Activated naive CD8-positive, alpha-beta T cell treated with anti-CD3 and anti-CD28 coated beads, Interleukin-2, amount 50 U/mL, for 24 hours (primary cell): ENCODE results near the gene CMSS1.

Experiments used
- ATAC-seq: fragments of 150-1000 bp; cut with Tn5 transposase; one replicate; pipeline ENCODE4 v1.10.0; 2021
- DNase-seq: peaks from one replicate; pipeline ENCODE4 v3.0.0; 2021
- H3K27ac Mint-ChIP-seq: one replicate; pipeline ENCODE4 v1.8.0; 2021; ENCODE audit warnings: mild to moderate bottlenecking, mixed read lengths
- H3K27me3 Mint-ChIP-seq: one replicate; pipeline ENCODE4 v1.8.0; 2021; ENCODE audit warnings: mixed read lengths
- H3K36me3 Mint-ChIP-seq: one replicate; pipeline ENCODE4 v1.8.0; 2021; ENCODE audit warnings: low read depth, mixed read lengths
- H3K4me1 Mint-ChIP-seq: one replicate; pipeline ENCODE4 v1.8.0; 2021; ENCODE audit warnings: mixed read lengths
- H3K4me3 Mint-ChIP-seq: one replicate; pipeline ENCODE4 v1.8.0; 2021; ENCODE audit warnings: mild to moderate bottlenecking, moderate library complexity, mixed read lengths
- H3K9me3 Mint-ChIP-seq: one replicate; pipeline ENCODE4 v1.8.0; 2021; ENCODE audit warnings: mixed read lengths

Gene CMSS1

GRCh38 chr3:99817437-99818240 is at the start of gene CMSS1:
TSS of gene CMSS1 (plus strand) at chr3:99817862.
- DNase-seq (peak; percentile 98), ATAC-seq (peak; percentile 96)
- Mint-ChIP-seq H3K9me3 (no peaks in the 10 kb centered on the region), H3K36me3 (peaks cover 16% of the 10 kb centered on the region), H3K4me3 (peak within 1 kb of the TSS; percentile 97), H3K27me3 (no peaks in the 10 kb centered on the region), H3K27ac (peak within 1 kb of the TSS; percentile 99), H3K4me1 (peaks cover 47% of the 10 kb centered on the region)

- DNase-seq (no peak), ATAC-seq (no peak)
- Mint-ChIP-seq H3K36me3 (no peaks in the 10 kb centered on the region), H3K9me3 (no peaks in the 10 kb centered on the region), H3K27me3 (peaks cover 5% of the 10 kb centered on the region), H3K4me3 (no peak overlapping the region), H3K4me1 (no peaks in the 10 kb centered on the region), H3K27ac (no peak overlapping the region)
These were observed 49.5 kb upstream of the CMSS1 start for GRCh38 chr3:99768126-99768525.

- H3K36me3 Mint-ChIP-seq: no peaks in the 10 kb centered on the region
- no peaks in the 10 kb centered on the region for H3K9me3 Mint-ChIP-seq
- no peak overlapping the region for H3K27ac Mint-ChIP-seq
- DNase-seq (no peak), ATAC-seq (no peak)
- H3K27me3 Mint-ChIP-seq: peaks cover 5% of the 10 kb centered on the region
- no peak overlapping the region for H3K4me3 Mint-ChIP-seq
- H3K4me1 Mint-ChIP-seq: no peaks in the 10 kb centered on the region
These were observed 48.7 kb upstream of the CMSS1 start for GRCh38 chr3:99768808-99769501.

GRCh38 chr3:99772171-99772570 is 45.5 kb upstream of the CMSS1 start:
- Mint-ChIP-seq H3K9me3 (no peaks in the 10 kb centered on the region), H3K27ac (no peak overlapping the region), H3K36me3 (no peaks in the 10 kb centered on the region), H3K4me1 (no peaks in the 10 kb centered on the region), H3K27me3 (peaks cover 7% of the 10 kb centered on the region), H3K4me3 (no peak overlapping the region)
- ATAC-seq: no peak
- no peak for DNase-seq

- H3K9me3 Mint-ChIP-seq: no peaks in the 10 kb centered on the region
- H3K27me3 Mint-ChIP-seq: peaks cover 9% of the 10 kb centered on the region
- ATAC-seq (no peak), DNase-seq (no peak)
- H3K27ac Mint-ChIP-seq: no peak overlapping the region
- no peak overlapping the region for H3K4me3 Mint-ChIP-seq
- H3K36me3 Mint-ChIP-seq: no peaks in the 10 kb centered on the region
- H3K4me1 Mint-ChIP-seq: no peaks in the 10 kb centered on the region
These were observed 45.0 kb upstream of the CMSS1 start for GRCh38 chr3:99772671-99773070.

DNA sequence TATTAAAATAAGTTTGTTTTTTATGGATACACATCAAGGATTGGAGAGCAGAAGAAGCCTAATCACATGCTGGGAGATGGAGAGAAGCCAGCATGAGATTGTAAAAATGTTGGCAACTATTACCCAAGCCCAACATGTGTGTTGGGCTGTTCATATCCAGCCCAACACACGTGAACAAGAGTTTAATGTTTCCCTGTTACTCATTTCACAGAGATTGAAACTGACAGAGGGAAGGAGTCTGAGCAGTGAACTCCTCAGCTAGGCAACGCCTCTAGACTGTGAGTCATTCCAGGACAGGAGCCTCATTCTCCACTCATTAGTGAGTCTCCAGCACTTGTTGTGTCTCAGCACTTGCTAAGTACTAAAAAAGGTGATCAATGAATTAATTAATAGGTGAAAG is 43.2 kb upstream of the CMSS1 start:
- DNase-seq: no peak
- ATAC-seq: peak; percentile 73
- Mint-ChIP-seq H3K27ac (no peak overlapping the region), H3K4me3 (no peak overlapping the region), H3K9me3 (no peaks in the 10 kb centered on the region), H3K4me1 (no peaks in the 10 kb centered on the region), H3K36me3 (no peaks in the 10 kb centered on the region), H3K27me3 (peaks cover 17% of the 10 kb centered on the region)

DNA sequence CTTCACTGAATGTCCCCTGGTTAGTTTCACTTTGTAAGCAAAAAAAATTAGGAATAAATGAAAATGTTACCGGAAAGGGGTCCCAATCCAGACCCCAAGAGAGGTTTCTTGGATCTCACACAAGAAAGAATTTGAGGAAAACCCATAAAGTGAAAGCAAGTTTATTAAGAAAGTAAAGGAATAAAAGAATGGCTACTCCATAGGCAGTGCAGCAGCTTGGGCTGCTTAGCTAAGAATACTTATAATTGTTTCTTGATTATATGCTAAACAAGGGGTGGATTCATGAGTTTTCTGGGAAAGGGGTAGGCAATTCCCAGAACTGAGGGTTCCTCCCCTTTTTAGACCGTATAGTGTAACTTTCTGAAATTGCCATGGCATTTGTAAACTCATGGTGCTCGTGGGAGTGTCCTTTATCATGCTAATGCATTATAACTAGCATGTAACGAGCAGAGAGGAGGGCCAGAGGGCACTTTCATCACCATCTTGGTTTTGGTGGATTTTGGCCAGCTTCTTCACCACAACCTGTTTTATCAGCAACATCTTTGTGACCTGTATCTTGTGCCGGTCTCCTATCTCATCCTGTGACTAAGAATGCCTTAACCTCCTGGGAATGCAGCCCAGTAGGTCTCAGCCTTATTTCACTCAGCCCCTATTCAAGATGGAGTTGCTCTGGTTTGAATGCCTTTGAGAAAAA is 41.0 kb upstream of the CMSS1 start:
- Mint-ChIP-seq H3K36me3 (no peaks in the 10 kb centered on the region), H3K9me3 (no peaks in the 10 kb centered on the region), H3K27ac (no peak overlapping the region), H3K4me3 (no peak overlapping the region), H3K4me1 (no peaks in the 10 kb centered on the region), H3K27me3 (peaks cover 16% of the 10 kb centered on the region)
- ATAC-seq: no peak
- DNase-seq: no peak

- DNase-seq (no peak), ATAC-seq (no peak)
- Mint-ChIP-seq H3K27me3 (peaks cover 16% of the 10 kb centered on the region), H3K27ac (no peak overlapping the region), H3K9me3 (no peaks in the 10 kb centered on the region), H3K36me3 (no peaks in the 10 kb centered on the region), H3K4me1 (no peaks in the 10 kb centered on the region), H3K4me3 (no peak overlapping the region)
These were observed 40.5 kb upstream of the CMSS1 start for GRCh38 chr3:99777210-99777549.

DNA sequence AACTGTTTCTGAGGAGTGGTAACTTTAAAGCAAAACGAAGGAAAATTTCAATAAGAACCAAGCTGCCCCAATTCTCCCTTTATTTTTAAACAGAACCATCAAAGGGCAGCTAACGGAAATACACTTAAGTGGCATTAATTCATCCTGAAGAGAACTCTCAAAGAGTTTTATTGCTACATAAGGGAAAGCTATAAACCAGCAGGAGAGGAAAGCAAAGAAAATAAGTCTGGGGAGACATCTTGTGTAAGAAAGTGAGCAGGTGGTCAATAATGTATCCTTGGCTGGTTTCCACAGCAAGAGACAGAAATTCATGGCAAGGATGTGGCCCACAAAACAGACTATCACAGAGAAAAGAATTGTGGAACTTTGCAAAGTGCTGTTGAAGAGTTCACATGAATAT is 40.0 kb upstream of the CMSS1 start:
- Mint-ChIP-seq H3K9me3 (no peaks in the 10 kb centered on the region), H3K27ac (no peak overlapping the region), H3K36me3 (no peaks in the 10 kb centered on the region), H3K4me3 (no peak overlapping the region), H3K4me1 (no peaks in the 10 kb centered on the region), H3K27me3 (peaks cover 16% of the 10 kb centered on the region)
- no peak for DNase-seq
- no peak for ATAC-seq

DNA sequence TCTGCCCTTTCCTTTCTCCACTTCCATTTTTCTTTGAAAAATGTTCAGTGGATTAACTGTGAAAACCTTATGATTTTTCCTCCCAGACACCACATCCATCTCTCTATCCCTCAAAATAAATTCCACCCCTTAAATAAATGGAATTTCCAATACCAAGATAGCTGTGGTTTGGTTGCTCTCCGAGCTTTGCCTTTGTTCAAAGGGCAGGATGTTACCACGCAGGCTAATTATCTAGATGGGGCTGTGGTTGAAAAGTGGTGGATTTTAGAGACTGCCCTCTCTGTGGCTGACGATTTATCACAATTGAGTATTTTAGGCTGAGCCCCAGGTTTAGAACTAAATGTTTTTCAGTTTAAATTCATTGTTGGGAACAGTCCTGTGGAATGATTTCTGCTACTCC is 36.9 kb upstream of the CMSS1 start:
- no peaks in the 10 kb centered on the region for H3K4me1 Mint-ChIP-seq
- H3K4me3 Mint-ChIP-seq: no peak overlapping the region
- ATAC-seq (no peak), DNase-seq (no peak)
- H3K36me3 Mint-ChIP-seq: no peaks in the 10 kb centered on the region
- H3K27me3 Mint-ChIP-seq: peaks cover 23% of the 10 kb centered on the region
- H3K27ac Mint-ChIP-seq: no peak overlapping the region
- H3K9me3 Mint-ChIP-seq: no peaks in the 10 kb centered on the region

DNA sequence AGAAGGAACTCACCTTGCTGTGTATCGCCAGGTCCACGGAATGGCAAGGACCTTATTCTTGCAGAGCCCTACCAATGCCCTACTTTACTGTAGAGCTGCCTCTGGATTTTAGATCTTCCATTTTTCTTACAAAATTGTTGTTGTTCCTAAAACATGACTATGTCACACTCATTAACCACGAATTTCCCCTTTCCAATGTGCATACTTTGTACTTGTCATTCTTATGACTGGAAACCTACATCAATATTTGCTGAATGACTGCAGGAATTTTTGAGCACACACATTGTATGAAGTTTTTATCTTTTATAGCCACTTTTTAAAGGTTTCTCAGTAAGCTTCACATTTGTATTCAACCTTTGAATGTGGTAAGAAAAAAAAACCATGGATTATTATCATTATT is 35.9 kb upstream of the CMSS1 start:
- Mint-ChIP-seq H3K4me3 (no peak overlapping the region), H3K27me3 (peaks cover 24% of the 10 kb centered on the region), H3K27ac (no peak overlapping the region), H3K36me3 (no peaks in the 10 kb centered on the region), H3K9me3 (no peaks in the 10 kb centered on the region), H3K4me1 (no peaks in the 10 kb centered on the region)
- no peak for ATAC-seq
- no peak for DNase-seq

DNA sequence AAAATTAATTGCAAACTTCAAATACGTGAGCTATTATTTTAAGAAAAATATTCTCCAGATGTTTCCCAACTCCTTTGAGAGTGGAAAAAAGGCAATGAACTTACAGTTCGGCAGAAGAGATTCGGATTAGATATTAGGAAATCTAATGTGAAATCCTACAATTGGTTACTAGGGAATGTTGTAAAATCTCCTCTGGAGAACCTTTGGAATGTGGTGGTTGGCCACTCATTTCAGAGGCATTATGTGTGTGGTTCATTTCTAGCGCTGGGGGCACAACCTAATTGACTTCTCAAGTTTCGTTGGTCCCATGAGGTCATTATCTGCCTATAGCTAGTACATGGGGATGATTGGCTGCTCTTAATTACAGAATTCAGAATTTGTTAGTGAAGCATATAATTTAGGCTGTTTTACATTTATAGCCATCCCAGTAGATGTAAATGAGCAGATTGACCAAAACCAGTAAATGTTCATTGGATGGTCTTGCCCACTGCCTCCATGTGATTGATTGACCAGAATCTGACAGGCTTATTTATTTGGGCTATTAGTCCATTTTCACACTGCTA is 34.6 kb upstream of the CMSS1 start:
- DNase-seq: no peak
- no peaks in the 10 kb centered on the region for H3K4me1 Mint-ChIP-seq
- ATAC-seq: no peak

DNA sequence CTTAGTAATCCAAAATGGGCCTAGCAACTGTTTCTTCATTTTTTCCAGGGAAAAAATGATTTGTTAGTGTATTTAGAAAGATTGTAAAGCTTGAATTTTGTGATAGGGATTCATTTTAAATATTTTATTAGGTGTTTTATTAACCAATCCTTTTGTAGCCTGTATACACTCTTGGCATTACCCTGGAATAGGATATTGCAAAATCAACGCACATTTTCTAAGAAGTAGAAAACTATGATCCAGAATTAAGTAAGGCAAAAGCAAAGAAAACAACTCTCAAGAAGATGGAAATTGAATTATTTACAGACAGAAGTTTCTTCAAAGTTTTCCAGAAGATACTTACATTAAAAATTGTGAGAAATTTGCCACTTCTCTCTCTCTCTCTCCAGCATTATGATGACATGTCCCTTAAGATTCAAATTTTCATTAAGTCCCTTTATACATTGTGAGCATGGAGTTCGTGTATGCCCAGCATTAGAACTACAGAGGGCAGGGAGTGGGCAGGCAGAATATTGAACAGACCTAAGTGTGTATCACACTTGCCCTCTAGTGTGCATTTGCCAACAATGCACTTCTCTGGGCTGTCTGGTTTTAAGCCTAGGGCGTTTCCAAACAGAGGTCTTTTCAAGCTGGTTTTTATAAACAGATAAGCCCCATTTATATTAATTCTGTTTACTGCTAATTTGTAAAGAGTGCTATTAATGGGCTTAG is 28.5 kb upstream of the CMSS1 start:
- ATAC-seq: peak; percentile 92
- Mint-ChIP-seq H3K27me3 (peaks cover 11% of the 10 kb centered on the region), H3K4me1 (no peaks in the 10 kb centered on the region), H3K9me3 (no peaks in the 10 kb centered on the region), H3K36me3 (no peaks in the 10 kb centered on the region), H3K27ac (no peak overlapping the region), H3K4me3 (no peak overlapping the region)
- DNase-seq: no peak

More for the DNA sequence above, 34.6 kb upstream of the CMSS1 start:
- Mint-ChIP-seq H3K27ac (no peak overlapping the region), H3K9me3 (no peaks in the 10 kb centered on the region), H3K4me3 (no peak overlapping the region), H3K36me3 (no peaks in the 10 kb centered on the region), H3K27me3 (peaks cover 17% of the 10 kb centered on the region)

- H3K9me3 Mint-ChIP-seq: no peaks in the 10 kb centered on the region
- H3K4me3 Mint-ChIP-seq: no peak overlapping the region
- no peaks in the 10 kb centered on the region for H3K36me3 Mint-ChIP-seq
- ATAC-seq (no peak), DNase-seq (no peak)
- H3K27me3 Mint-ChIP-seq: peaks cover 5% of the 10 kb centered on the region
- no peak overlapping the region for H3K27ac Mint-ChIP-seq
- no peaks in the 10 kb centered on the region for H3K4me1 Mint-ChIP-seq
These were observed 23.2 kb upstream of the CMSS1 start for GRCh38 chr3:99794485-99794884.
